Measurements from ENCODE around the gene CEACAM21. TPM values are rescaled to one million over a fixed set of nuclear protein-coding genes. Genes with fewer than 3 reads are reported as not detected.

Gene CEACAM21
- total RNA-seq, 3 donors from 2014 or later: 0.44 to 0.66 (median 0.64) TPM

GRCh38 chr19:41587101-41587837 is 11.3 kb downstream of the CEACAM21 start:
- Histone ChIP-seq H3K9me3 (peaks cover 4 to 16% of the 10 kb centered on the region in 2 donors), H3K4me3 (no peak overlapping the region), H3K36me3 (no peaks in the 10 kb centered on the region), H3K27ac (no peak overlapping the region), H3K4me1 (no peaks in the 10 kb centered on the region), H3K27me3 (peaks cover 0 to 14% of the 10 kb centered on the region in 2 donors)
- TF ChIP-seq POLR2AphosphoS5 (IDR thresholded peaks at IDR 0.05) (no peak), POLR2A (IDR thresholded peaks at IDR 0.05) (no peak), CTCF (IDR thresholded peaks at IDR 0.05) (no peak)
- intact Hi-C loops (cut with DNase I; ENCODE audit: low total_unique reads): no loop called here
- DNase-seq (ENCODE audit: low spot score in 2 of 2): no peak

GRCh38 chr19:41587838-41588210 is 11.9 kb downstream of the CEACAM21 start:
- peaks cover 0 to 14% of the 10 kb centered on the region in 2 donors for H3K27me3 ChIP-seq
- peaks cover 0 to 11% of the 10 kb centered on the region in 2 donors for H3K9me3 ChIP-seq
- TF ChIP-seq POLR2A (IDR thresholded peaks at IDR 0.05) (no peak), CTCF (IDR thresholded peaks at IDR 0.05) (no peak), POLR2AphosphoS5 (IDR thresholded peaks at IDR 0.05) (no peak)
- no peak overlapping the region for H3K27ac ChIP-seq
- intact Hi-C loops (cut with DNase I; ENCODE audit: low total_unique reads): no loop called here
- H3K4me3 ChIP-seq: no peak overlapping the region
- H3K36me3 ChIP-seq: no peaks in the 10 kb centered on the region
- H3K4me1 ChIP-seq: no peaks in the 10 kb centered on the region
- no peak for DNase-seq (ENCODE audit: low spot score in 2 of 2)

GRCh38 chr19:41588497-41589209 is 12.7 kb downstream of the CEACAM21 start:
- intact Hi-C loops (cut with DNase I; ENCODE audit: low total_unique reads): no loop called here
- Histone ChIP-seq H3K4me3 (no peak overlapping the region), H3K27ac (no peak overlapping the region), H3K9me3 (peaks cover 0 to 2% of the 10 kb centered on the region in 2 donors), H3K4me1 (no peaks in the 10 kb centered on the region), H3K27me3 (peaks cover 0 to 14% of the 10 kb centered on the region in 2 donors), H3K36me3 (no peaks in the 10 kb centered on the region)
- DNase-seq (ENCODE audit: low spot score in 2 of 2): no peak
- TF ChIP-seq POLR2AphosphoS5 (IDR thresholded peaks at IDR 0.05) (no peak), POLR2A (IDR thresholded peaks at IDR 0.05) (no peak), CTCF (IDR thresholded peaks at IDR 0.05) (no peak)

- no peak for DNase-seq (ENCODE audit: low spot score in 2 of 2)
- intact Hi-C loops (cut with DNase I; ENCODE audit: low total_unique reads): no loop called here
- Histone ChIP-seq H3K27ac (no peak overlapping the region), H3K27me3 (peaks cover 0 to 14% of the 10 kb centered on the region in 2 donors), H3K9me3 (no peaks in the 10 kb centered on the region), H3K4me3 (no peak overlapping the region), H3K4me1 (no peaks in the 10 kb centered on the region), H3K36me3 (no peaks in the 10 kb centered on the region)
- TF ChIP-seq POLR2A (IDR thresholded peaks at IDR 0.05): no peak
- no peak for TF ChIP-seq POLR2AphosphoS5 (IDR thresholded peaks at IDR 0.05)
- no peak for TF ChIP-seq CTCF (IDR thresholded peaks at IDR 0.05)
These were observed 13.4 kb downstream of the CEACAM21 start for GRCh38 chr19:41589371-41589770.

GRCh38 chr19:41590936-41591335 is 15.0 kb downstream of the CEACAM21 start:
- H3K36me3 ChIP-seq: no peaks in the 10 kb centered on the region
- H3K4me3 ChIP-seq: no peak overlapping the region
- H3K9me3 ChIP-seq: no peaks in the 10 kb centered on the region
- H3K27ac ChIP-seq: no peak overlapping the region
- TF ChIP-seq POLR2AphosphoS5 (IDR thresholded peaks at IDR 0.05): no peak
- TF ChIP-seq POLR2A (IDR thresholded peaks at IDR 0.05): no peak
- no peak for TF ChIP-seq CTCF (IDR thresholded peaks at IDR 0.05)
- no peak for DNase-seq (ENCODE audit: low spot score in 2 of 2)
- intact Hi-C loops (cut with DNase I; ENCODE audit: low total_unique reads): no loop called here
- H3K4me1 ChIP-seq: no peaks in the 10 kb centered on the region
- H3K27me3 ChIP-seq: peaks cover 0 to 20% of the 10 kb centered on the region in 2 donors

All from breast epithelium (tissue), 4 donors.